ENCODE data around the gene CHI3L1.

Gene CHI3L1

DNA sequence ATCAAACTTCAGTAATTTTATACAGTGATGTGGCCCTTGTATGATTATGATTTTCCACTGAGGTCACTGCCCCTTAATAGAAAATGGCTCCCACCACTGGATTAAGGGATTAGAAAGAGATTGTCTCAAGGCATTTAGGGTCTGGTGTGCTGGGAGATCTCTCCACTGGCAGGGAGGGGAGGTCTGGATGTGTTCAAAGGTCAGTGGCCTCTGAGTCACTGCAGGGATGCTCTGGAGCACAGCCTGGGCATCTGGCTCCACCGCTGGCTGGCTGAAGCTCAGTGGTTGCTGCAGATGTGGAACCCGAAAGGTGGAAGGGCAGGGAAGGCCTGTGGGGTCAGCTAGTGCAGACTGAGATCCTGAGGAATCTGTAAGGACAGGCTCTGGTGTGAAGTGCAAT lies 18.3 kb upstream of the CHI3L1 start:
- DNase-seq: no peak

DNA sequence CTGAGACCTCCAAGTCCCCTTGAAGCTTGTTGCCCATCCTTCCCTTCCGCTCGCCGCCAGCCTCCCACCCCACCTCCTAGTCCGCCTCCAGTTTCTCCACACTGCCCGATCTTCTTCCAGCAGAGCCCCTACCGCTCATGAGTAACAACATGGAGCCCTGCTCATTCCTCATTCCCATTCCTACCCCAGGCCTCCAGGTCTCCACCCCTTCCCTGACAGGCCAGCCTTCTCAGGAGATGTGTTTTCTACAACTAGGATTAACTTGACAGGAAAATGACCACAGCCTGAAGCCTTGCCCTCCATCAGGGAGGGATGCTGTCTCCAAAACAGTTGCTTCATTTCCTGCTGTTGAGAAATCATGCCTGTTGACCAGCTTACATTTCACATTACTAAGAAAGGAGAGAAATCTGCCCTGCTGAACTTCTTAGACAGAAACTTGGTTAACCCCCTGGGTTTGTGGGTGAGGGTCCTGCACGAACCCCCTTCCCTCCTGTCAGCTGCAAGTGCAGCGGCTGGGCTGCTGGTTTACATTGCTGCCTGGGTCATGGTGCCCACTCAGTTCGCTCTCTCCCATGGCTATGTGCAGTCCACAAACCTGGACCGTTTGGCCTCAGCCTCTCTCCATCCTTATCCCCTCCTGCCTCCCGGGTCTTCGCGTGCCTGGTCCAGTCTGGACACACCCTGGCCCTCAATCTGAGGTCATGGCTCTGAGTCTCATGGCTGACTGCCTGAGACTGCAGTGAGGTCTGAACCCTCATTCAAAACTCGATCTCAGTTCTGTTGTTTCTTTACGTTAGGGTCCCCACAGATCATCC lies 16.1 kb upstream of the CHI3L1 start:
- no peak for DNase-seq

DNA sequence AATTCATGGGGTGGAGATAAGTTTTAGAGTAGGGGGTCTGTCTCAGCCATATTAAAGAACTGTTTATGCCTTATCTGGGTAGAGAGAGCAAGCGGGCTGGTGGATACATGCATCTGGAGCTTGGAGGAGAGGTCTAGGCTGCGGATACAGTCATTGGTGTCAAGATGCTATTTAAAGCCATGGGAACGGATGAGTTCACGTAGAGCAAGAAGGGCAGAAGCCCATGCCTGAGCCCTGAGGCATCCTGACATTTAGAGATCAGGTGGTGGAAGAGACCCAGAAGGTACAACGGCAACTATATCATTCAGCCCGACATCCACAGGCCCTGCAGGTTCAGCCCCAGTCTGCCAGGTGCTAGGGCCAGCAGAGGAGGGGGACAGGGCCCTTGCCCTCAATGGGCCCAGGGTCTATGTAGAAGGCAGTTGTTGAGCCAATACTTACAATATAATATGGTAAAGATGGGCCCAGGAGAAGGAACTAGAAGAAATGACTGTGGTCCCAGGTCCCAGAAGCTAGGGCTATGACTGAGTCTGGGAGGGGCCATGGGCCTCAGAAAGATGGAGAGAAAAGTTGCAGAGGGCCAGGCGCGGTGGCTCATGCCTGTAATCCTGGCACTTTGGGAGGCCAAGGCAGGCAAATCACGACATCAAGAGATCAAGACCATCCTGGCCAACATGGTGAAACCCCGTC lies 15.2 kb upstream of the CHI3L1 start:
- no peak for DNase-seq

DNA sequence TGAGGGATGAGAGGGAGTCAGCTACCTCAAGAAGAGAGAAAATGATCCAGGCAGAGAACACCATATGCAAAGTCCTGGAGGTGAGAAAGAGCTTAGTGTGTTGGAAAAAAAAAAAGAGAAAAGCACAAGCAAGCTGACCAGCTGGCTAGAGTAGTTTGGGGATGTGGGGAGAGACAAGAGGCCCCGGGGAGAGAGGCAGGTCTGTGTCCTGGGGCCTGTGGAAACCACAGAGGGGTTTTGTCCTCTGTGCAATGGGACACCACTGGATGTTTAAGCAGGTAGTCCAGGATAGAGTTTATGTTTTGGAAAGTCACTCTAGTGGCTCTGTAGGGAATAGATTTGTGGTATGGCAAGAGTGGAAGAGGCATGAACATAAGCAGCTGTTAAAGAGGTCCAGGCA lies 14.4 kb upstream of the CHI3L1 start:
- no peak for DNase-seq

DNA sequence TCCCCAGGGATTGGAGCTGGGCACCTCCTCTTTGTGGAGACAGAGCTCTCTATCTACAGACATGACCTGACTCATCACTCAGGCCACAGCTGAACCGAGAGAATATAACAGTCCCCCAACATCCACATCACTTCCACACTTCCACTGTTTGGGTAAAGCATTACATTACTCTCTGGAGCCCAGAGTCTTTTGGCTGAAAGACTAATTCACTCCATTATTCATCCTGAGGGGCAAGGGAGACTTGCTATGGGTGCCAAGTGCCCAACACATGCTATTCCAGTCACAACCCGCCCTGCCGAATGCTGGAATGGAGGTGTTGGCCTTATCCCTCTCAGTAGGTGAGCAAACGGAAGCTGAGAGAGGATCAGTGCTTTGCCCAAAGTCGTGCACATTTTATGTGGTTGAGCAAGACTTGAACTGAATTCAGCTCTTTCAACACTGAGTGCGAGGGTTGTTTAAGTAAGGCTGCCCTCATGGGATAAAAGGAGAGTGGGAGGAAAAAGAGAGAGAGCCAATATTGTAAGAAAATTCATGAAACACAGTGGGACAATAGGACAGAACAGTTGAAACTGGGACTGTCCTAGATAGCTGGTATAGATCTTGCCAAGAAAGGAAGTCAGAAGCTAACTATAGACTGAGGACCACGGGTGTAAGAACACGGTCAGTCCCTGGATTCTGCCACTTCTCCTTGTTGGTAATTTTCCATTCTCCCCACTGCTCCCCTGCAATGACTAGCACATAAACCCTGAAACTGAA lies 13.5 kb upstream of the CHI3L1 start:
- peak; percentile 7 to 13 for DNase-seq

DNA sequence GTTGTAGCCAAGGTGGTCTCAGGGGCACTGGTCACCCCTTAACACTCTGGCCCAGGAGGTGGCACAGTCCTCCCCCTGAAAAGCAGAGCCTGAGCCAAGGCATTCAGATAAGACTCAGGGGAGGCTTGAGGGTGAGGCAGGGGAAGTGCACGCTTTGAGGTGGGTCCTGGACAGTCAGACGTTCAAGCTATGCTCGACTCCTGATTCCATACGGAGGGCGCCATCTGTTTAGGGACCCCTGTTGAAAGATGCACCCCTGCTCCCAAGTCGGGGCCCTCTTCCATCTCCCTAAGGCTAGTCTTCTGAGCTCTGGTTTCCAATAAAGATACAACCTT lies 12.9 kb upstream of the CHI3L1 start:
- DNase-seq: no peak

GRCh38 chr1:203199002-203199401 lies 12.5 kb upstream of the CHI3L1 start:
- DNase-seq: no peak

DNA sequence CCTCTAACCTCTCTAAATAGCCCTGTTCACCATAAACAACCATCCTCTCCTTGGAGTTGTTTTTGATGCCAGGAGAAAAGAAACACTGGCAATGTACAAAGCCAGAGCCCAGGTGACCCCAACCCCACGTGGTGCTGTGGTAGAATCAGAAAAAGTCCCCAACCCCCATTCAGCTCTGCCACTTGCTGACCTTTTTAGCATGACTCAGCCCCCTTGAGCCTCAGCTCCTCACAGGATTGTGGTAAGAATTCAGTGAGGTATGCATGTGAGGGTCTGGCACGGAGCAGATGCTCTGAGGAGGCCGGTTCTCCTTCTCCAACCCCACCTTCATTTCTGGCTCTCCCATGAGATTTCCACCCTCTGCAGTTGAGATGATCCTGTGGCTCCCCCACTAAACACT lies 11.1 kb upstream of the CHI3L1 start:
- DNase-seq: no peak

GRCh38 chr1:203196371-203196770 lies 9.9 kb upstream of the CHI3L1 start:
- no peak for DNase-seq

DNA sequence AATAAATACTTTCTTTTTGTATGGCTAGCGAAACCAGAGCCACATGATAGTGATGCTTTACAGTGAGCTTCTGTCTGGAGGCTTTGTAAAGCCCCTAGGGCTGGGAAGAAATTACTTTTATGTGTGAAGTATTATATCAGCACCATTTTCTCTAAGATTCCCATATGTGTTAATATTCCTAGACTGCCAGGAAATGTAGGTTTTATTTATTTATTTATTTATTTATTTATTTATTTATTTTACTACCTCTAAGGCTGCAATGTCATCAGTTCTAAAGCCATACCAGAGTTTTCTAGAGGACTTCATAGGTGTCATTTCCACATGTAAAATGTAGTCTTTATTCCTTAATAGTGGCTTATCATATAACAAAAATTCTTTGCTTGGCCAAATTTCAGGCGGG lies 4.4 kb upstream of the CHI3L1 start:
- no peak for DNase-seq

DNA sequence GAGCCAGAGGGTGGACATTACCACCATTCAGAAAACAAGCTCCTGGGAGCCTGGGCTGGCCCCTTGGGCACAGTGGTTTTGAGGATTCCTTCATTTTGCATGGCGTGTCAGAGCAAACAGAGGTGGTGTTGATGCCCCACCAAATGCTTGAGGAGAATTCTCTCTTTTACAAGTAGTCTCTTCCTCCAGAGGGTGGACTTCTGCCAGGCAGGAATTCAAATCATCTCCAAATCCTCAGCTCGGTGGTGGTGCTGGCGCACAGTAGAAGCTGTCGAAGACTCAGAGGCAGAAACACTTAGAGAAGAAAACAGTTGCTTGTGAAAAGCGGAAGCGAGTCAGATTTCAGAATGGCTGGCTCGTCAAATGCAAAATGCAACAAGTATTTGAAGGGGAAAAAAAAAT lies 3.4 kb upstream of the CHI3L1 start:
- DNase-seq: peak; percentile 28 to 51

DNA sequence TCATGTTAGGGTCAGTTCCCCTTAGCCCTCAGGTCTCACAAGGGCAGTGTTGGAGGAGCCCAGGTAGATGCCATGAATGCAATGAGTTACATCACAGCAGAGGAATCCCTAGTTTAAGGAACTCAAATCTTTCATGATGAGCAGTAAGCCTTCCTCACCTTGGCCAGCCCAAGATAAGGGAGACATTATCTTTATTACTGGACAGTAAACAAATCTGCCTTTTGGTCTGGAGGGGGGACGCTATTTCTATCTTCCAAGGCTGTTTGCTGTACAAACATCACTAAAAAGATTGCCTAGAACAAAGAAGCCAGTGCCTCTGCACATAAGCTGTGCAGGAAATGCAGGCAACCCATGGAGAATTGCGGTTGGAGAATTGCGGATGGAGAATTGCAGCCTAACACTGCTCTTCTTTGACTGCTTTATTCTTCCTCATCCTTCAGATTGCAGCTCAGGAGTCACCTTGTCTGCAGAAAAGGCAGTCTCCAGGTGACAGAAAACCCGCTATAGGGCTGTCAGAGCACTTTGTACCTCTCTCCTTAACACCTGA lies 2.3 kb upstream of the CHI3L1 start:
- DNase-seq: no peak

DNA sequence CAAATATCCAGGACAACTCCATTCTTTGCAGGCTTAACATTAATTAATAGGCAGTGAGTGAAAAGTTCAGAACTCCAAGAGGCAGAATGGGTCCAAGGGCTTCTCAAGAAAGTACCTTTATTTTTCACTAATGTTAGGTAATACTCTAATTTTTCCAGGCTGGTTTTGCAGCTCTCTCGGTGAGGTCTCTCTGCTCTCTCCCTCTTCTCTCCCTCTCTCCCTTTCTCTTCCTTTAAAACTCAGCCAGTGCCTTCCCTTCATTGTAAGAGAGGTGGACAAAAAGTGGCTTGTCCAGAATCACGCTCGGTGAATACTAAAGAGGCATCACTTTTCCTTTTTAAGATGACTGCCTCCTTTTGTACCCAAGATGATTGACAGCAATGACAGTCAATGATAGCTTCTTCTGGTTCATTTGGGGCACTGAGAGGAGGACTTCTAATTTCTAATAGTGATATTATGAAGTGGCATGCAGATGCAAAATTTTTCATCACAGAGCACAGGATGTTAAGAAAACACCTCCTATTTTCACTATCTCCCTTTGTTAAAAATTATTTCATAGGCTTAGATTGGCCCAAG lies 1.3 kb upstream of the CHI3L1 start:
- DNase-seq: no peak

DNA sequence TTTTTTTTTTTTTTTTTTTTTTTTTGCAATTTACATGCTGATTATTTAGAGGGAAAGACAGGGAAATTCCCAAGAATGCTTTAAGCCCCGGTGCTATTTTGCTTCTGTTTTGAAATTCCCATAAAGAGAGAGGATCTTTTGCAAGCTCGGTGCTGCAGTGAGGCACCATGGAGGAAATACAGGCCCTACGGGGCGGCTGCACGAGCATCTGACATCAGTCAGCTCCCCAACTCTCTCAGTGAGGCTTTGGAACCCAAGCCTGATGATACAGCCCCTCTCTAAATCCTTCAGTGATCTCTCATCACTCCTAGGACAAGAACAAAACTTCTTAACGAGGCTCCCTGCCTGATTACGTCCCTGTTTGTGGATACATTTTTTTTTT lies 791 bp upstream of the CHI3L1 start:
- no peak for DNase-seq

- no peak for DNase-seq
These were observed 436 bp downstream of the CHI3L1 start for GRCh38 chr1:203186091-203186445.

DNA sequence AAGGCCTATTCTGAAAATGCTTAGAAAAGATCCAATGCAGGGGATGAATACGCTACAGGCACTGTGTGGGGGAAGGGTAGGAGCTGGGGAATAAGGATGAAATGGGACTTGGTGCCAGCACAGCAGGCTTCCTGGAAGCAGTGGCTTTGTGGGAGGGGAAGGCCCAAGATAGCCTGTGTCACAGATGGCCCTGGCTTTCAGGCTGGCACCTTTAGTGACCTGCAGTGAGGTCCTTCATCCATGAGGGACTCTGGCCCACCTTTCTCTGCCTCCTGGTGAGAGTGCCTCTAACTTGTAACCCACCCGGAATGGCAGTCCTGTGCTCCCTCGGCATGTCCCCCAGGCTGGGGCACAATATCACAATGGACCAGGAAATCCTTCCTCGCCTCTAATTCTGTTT lies 919 bp downstream of the CHI3L1 start:
- DNase-seq: no peak

DNA sequence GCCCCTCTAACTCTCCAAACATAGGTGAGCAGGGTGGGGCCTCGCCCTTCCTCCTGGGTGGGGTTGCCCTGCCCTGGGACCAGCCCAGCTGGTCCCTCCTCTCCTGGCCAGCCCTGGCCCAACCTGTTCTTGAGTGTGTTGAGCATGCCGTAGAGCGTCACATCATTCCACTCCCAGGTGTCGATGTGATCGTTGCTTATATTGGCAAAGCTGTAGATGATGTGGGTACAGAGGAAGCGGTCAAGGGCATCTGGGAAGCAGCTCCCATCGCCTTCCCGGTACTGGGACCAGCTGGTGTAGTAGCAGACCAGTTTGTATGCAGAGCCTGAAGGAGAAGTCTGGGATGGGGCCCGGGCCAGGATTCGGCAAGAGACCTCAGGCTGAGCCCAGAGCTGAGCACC lies 1.4 kb downstream of the CHI3L1 start:
- DNase-seq: no peak

DNA sequence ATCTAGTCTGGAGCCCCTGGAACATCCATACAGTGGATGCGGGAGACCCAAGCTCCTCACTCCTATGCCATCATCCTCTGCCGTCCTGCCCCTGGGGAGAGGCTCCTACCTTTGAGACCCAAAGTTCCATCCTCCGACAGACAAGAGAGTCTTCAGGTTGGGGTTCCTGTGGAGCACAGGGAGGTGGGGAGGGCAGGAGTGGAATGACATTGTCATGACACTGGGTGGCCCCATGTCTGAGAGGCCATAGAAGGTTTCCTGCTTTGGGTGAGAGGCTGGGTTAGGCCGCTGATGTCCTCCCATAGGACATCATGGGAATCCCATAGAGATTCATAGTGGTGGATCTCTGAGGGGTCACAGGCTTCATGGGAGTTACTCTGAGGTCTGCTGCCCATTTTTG lies 2.0 kb downstream of the CHI3L1 start:
- DNase-seq: no peak

DNA sequence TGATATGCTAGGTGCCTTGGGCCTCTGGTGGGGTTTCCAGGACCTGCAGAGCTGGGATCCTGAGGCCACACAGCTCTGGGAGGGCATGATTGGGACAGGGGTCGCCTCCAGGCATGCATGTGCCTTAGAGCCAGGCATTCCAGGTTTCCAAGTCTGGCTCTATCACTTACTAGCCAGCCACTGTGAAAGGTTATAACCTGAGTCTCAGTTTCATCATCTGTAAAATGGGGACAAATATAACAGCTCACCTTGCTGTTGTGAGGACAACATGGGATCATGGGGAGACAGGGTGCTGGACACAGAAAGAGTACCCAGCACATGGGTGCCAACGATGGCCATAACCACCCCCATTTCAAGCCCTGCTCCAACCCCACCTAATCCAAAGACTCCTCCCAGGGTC lies 2.7 kb downstream of the CHI3L1 start:
- DNase-seq: no peak

DNA sequence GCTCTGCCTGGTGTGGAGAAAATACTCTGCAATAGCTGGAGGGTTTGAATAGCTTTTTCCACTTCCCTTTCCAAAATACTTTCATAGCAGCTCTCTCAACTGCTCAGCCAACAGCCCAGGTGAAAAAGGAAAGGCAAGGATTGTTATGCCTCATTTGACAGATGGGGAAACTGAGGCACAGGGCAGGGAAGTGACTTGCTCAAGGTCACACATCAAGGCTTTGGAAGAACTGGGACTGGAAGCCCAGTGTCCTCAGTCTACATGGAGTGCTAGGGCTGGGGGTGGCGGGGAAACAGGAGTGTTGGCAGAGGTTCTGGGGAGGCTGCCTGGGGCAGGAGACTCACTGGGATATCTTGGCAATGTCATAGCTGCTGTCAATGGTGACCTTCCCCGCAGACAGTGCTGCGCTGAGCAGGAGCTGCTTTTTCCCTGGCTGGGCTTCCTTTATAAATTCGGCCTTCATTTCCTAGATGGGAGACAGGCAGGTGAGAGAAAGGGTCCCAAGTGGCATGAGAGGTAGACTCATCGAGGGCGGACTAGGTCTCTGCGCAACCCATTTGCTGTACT lies 4.0 kb downstream of the CHI3L1 start:
- no peak for DNase-seq

- no peak for DNase-seq
These were observed 4.7 kb downstream of the CHI3L1 start for GRCh38 chr1:203181586-203182386.

GRCh38 chr1:203180611-203181330 lies 5.7 kb downstream of the CHI3L1 start:
- no peak for DNase-seq
